OCI-LY1 (cell line): ENCODE results near the gene KLF5.

Experiments used
- H2AFZ ChIP-seq: fragments of 200-600 bp; sonication (generic), shearing (Covaris generic); 2 replicates; pipeline ENCODE4 v1.6.0; 2014; ENCODE audit warnings: antibody characterized with exemption, mild to moderate bottlenecking, low read length
- H3F3A ChIP-seq: fragments of 200-600 bp; sonication (generic), shearing (Covaris generic); 2 replicates; pipeline ENCODE4 v1.6.0; 2014; ENCODE audit warnings: mild to moderate bottlenecking, antibody characterized with exemption, low read length, moderate library complexity; ENCODE audit not compliant: insufficient read depth
- H3K27ac ChIP-seq: fragments of 200-600 bp; sonication (generic); 2 replicates; pipeline ENCODE4 v1.5.1; 2014; ENCODE audit warnings: low read length, mixed run types, mild to moderate bottlenecking, low read depth; ENCODE audit not compliant: poor library complexity, severe bottlenecking
- H3K27me3 ChIP-seq: fragments of 200-600 bp; sonication (generic); 2 replicates; pipeline ENCODE4 v1.6.0; 2014; ENCODE audit warnings: antibody characterized with exemption, mild to moderate bottlenecking, low read length, moderate library complexity; ENCODE audit not compliant: insufficient read depth
- H3K36me3 ChIP-seq: fragments of 200-600 bp; sonication (generic); 2 replicates; pipeline ENCODE4 v1.6.1; 2014; ENCODE audit warnings: mild to moderate bottlenecking, antibody characterized with exemption, low read length, moderate library complexity, mixed read lengths; ENCODE audit not compliant: insufficient read depth
- H3K4me1 ChIP-seq: fragments of 200-600 bp; sonication (generic); 2 replicates; pipeline ENCODE4 v1.5.1; 2014; ENCODE audit warnings: mild to moderate bottlenecking, low read length, moderate library complexity; ENCODE audit not compliant: insufficient read depth, severe bottlenecking
- H3K4me2 ChIP-seq: fragments of 200-600 bp; sonication (generic), shearing (Covaris generic); 2 replicates; pipeline ENCODE4 v1.6.1; 2014; ENCODE audit warnings: low read length
- H3K4me3 ChIP-seq: fragments of 200-600 bp; sonication (generic); 2 replicates; pipeline ENCODE4 v1.5.1; 2014; ENCODE audit warnings: low read length, low read depth, mild to moderate bottlenecking, mixed read lengths; ENCODE audit not compliant: poor library complexity, severe bottlenecking
- H3K79me2 ChIP-seq: fragments of 200-600 bp; shearing (Covaris generic); 2 replicates; pipeline ENCODE4 v1.6.1; 2016; ENCODE audit warnings: mixed run types, low read length, mixed read lengths; ENCODE audit not compliant: insufficient read depth
- H3K9ac ChIP-seq: fragments of 200-600 bp; sonication (generic), shearing (Covaris generic); 2 replicates; pipeline ENCODE4 v1.6.1; 2014; ENCODE audit warnings: mild to moderate bottlenecking, low read length, mixed read lengths
- H3K9me2 ChIP-seq: fragments of 200-600 bp; sonication (generic), shearing (Covaris generic); 2 replicates; pipeline ENCODE4 v1.6.1; 2014; ENCODE audit warnings: low read depth, mild to moderate bottlenecking, low read length, mixed read lengths
- H3K9me3 ChIP-seq: fragments of 200-600 bp; shearing (Covaris generic); 2 replicates; pipeline ENCODE4 v1.6.1; 2014; ENCODE audit warnings: low read length, mixed read lengths
- H4K20me1 ChIP-seq: fragments of 200-600 bp; sonication (generic), shearing (Covaris generic); 2 replicates; pipeline ENCODE4 v1.6.0; 2016; ENCODE audit warnings: mild to moderate bottlenecking, low read length; ENCODE audit not compliant: insufficient read depth
- EZH2 ChIP-seq: fragments of 200-600 bp; sonication (generic), shearing (Covaris generic); IDR thresholded peaks from 2 replicates; pipeline ENCODE4 v1.8.0; 2017; ENCODE audit warnings: borderline replicate concordance, mixed run types, mild to moderate bottlenecking, antibody characterized with exemption, low read length, moderate library complexity, mixed read lengths
- TF ChIP-seq, protein P1 (sequence below): fragments of 200-600 bp; sonication (generic), shearing (Covaris generic); IDR thresholded peaks from 2 replicates; pipeline ENCODE4 v1.5.1; 2017; ENCODE audit warnings: mild to moderate bottlenecking, antibody characterized with exemption, low read length, moderate library complexity, mixed read lengths

Gene KLF5

GRCh38 chr13:73061876-73062275, 3.1 kb downstream of the KLF5 start:
- Histone ChIP-seq H3F3A (no peaks in the 10 kb centered on the region), H3K9me2 (no peaks in the 10 kb centered on the region), H3K9ac (no peak overlapping the region), H4K20me1 (no peaks in the 10 kb centered on the region), H3K4me3 (no peak overlapping the region), H2AFZ (no peak overlapping the region), H3K4me2 (no peak overlapping the region), H3K36me3 (no peaks in the 10 kb centered on the region; the same call in 1 of the 2 replicates), H3K79me2 (no peaks in the 10 kb centered on the region), H3K9me3 (no peaks in the 10 kb centered on the region), H3K27ac (no peak overlapping the region), H3K4me1 (peaks cover 20% of the 10 kb centered on the region), H3K27me3 (no peaks in the 10 kb centered on the region; the same call in 1 of the 2 replicates)
- TF ChIP-seq, protein P1, sequence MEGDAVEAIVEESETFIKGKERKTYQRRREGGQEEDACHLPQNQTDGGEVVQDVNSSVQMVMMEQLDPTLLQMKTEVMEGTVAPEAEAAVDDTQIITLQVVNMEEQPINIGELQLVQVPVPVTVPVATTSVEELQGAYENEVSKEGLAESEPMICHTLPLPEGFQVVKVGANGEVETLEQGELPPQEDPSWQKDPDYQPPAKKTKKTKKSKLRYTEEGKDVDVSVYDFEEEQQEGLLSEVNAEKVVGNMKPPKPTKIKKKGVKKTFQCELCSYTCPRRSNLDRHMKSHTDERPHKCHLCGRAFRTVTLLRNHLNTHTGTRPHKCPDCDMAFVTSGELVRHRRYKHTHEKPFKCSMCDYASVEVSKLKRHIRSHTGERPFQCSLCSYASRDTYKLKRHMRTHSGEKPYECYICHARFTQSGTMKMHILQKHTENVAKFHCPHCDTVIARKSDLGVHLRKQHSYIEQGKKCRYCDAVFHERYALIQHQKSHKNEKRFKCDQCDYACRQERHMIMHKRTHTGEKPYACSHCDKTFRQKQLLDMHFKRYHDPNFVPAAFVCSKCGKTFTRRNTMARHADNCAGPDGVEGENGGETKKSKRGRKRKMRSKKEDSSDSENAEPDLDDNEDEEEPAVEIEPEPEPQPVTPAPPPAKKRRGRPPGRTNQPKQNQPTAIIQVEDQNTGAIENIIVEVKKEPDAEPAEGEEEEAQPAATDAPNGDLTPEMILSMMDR = no peak

DNA sequence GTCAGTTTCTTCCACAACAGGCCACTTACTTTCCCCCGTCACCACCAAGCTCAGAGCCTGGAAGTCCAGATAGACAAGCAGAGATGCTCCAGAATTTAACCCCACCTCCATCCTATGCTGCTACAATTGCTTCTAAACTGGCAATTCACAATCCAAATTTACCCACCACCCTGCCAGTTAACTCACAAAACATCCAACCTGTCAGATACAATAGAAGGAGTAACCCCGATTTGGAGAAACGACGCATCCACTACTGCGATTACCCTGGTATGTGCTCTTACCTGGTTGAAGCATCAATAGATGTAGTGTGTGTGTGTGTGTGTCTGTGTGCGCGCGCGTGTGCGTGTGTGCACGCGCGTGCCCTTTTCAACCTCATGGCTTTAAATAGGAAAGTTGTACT, 3.7 kb downstream of the KLF5 start:
- Histone ChIP-seq H3K9me3 (no peaks in the 10 kb centered on the region), H4K20me1 (no peaks in the 10 kb centered on the region), H3K27me3 (no peaks in the 10 kb centered on the region; the same call in 1 of the 2 replicates), H3K4me2 (no peak overlapping the region), H3F3A (no peaks in the 10 kb centered on the region), H3K9me2 (no peaks in the 10 kb centered on the region), H3K4me1 (peaks cover 20% of the 10 kb centered on the region), H3K27ac (no peak overlapping the region), H2AFZ (no peak overlapping the region), H3K79me2 (no peaks in the 10 kb centered on the region), H3K9ac (no peak overlapping the region), H3K36me3 (no peaks in the 10 kb centered on the region; the same call in 1 of the 2 replicates), H3K4me3 (no peak overlapping the region)
- TF ChIP-seq, protein P1 = no peak
- TF ChIP-seq EZH2 = no peak

GRCh38 chr13:73063166-73063565, 4.4 kb downstream of the KLF5 start:
- no peaks in the 10 kb centered on the region; the same call in 1 of the 2 replicates for H3K36me3 ChIP-seq
- no peaks in the 10 kb centered on the region for H4K20me1 ChIP-seq
- no peak overlapping the region for H3K9ac ChIP-seq
- no peaks in the 10 kb centered on the region for H3K79me2 ChIP-seq
- no peaks in the 10 kb centered on the region for H3K9me2 ChIP-seq
- H3K4me1 ChIP-seq = peaks cover 17% of the 10 kb centered on the region
- H3K27me3 ChIP-seq = no peaks in the 10 kb centered on the region; the same call in 1 of the 2 replicates
- no peak overlapping the region for H3K27ac ChIP-seq
- H3K9me3 ChIP-seq = no peaks in the 10 kb centered on the region
- no peak overlapping the region for H3K4me3 ChIP-seq
- H3F3A ChIP-seq = no peaks in the 10 kb centered on the region
- no peak overlapping the region for H3K4me2 ChIP-seq
- TF ChIP-seq, protein P1 = no peak
- TF ChIP-seq EZH2 = no peak
- no peak overlapping the region for H2AFZ ChIP-seq
